Eye (tissue), 1 donor: ENCODE results near the gene ARSH.
A peak's percentile ranks its signal among the peaks of the same experiment; 100 is the strongest.
"Not testable (repeated sequence)": the region's sequence is repeated elsewhere in the genome, so short reads cannot be mapped to it uniquely, and the experiment has no call there.

Source experiments
- DNase-seq: peaks from one replicate; pipeline ENCODE4 v3.0.0-alpha.2; 2015

The ARSH gene

GRCh38 chrX:3044671-3045070, 38.3 kb downstream of the ARSH start:
- no peak for DNase-seq

- DNase-seq, result no peak
Observed at GRCh38 chrX:3046253-3047240, 40.2 kb downstream of the ARSH start.

DNA sequence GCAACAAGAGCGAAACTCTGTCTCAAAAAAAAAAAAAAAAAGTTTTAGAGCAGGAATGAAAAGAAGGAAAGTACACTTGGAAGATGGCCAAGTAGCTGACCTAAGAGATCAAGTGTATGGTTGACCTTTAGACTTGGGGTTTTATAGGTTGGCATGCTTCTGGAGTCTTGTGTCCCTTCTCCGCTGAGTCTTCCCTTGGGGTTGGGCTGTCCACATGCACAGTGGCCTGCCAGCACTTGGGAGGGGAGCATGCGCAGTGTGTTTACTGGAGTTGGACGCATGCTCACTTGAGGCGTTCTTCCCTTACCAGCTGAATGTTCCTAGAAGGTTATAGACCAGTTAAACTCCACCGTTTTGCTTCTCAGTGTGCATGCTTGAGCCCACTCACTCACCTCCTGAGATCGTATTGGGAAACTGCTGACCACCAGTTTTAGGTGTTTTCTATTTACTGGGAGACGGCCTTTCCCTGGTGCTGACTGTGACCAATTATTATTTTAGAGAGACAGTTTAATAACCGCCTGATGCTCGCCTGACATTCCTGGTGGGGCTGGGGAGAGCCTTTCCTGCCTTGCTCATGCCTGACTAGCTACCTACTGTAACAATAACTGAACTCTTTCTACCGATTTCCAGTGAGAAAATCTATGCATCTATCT, 44.3 kb downstream of the ARSH start:
- not testable (repeated sequence) for DNase-seq

- no peak for DNase-seq
Observed at GRCh38 chrX:3052860-3053259, 46.5 kb downstream of the ARSH start.

DNA sequence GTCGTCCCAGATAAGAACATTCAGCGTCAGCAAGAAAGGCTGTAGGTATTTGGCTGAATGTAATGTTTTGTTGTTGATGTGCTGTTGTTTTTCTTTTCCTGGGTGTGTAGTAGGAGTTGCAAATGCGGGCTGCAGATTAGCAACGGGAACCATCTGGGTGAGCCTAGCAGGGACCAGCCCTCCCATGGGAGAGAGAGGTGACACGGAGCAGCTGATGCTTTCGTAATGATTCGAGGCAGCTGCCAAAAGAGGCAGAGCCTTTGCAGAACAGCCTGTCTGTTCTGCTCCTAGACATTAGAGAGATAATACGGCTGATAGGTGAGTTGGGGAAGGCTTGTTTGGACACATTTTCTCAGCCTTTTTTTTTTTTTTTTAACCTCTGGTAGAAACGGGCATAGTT, 60.2 kb downstream of the ARSH start:
- peak; percentile 19 for DNase-seq

- no peak for DNase-seq
Observed at GRCh38 chrX:3075959-3076358, 69.6 kb downstream of the ARSH start.

DNA sequence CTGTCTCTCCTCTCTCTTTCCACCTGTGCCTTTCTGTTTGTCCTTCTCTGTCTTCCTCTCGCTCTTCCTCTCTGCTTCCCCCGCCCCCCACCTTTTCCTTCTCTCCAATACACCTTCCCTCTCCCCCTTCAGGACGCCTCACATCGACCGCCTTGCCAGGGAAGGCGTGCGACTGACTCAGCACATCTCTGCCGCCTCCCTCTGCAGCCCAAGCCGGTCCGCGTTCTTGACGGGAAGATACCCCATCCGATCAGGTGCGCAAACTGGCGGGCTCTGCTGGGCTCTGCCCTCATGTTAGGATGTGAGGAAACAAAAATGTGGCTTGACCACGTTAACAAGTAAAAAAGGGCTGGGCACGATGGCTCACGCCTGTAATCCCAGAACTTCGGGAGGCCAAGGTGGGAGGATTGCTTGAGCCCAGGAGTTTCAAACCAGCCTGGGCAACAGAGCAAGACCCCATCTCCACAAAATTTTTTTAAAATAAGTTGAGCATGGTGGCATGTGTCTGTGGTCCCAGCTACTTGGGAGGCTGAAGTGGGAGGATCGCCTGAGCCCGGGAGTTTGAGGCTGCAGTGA, 70.2 kb downstream of the ARSH start:
- DNase-seq, result no peak
